Mesothelial cell of epicardium (in vitro differentiated cells): ENCODE data around the gene ARHGEF3. TPM values are rescaled to one million over a fixed set of nuclear protein-coding genes. Genes with fewer than 3 reads are reported as not detected.

ENCODE experiments used
- DNase-seq, 2 experiments: peaks; one replicate each; pipeline ENCODE4 v3.0.0; 2021; ENCODE audit warnings: low spot score in 2 of 2; ENCODE audit not compliant: unreplicated experiment in 2 of 2
- H3K27ac Mint-ChIP-seq: 2 replicates; pipeline ENCODE4 v1.8.0; 2021; ENCODE audit warnings: mixed read lengths
- H3K27me3 Mint-ChIP-seq: 2 replicates; pipeline ENCODE4 v1.8.0; 2021; ENCODE audit warnings: low read depth, mixed read lengths
- H3K36me3 Mint-ChIP-seq: 2 replicates; pipeline ENCODE4 v1.8.0; 2021; ENCODE audit warnings: mixed read lengths
- H3K4me1 Mint-ChIP-seq: 2 replicates; pipeline ENCODE4 v1.8.0; 2021; ENCODE audit warnings: mixed read lengths
- H3K4me3 Mint-ChIP-seq: 2 replicates; pipeline ENCODE4 v1.8.0; 2021; ENCODE audit warnings: mild to moderate bottlenecking, moderate library complexity, mixed read lengths
- H3K9me3 Mint-ChIP-seq: 2 replicates; pipeline ENCODE4 v1.8.0; 2021; ENCODE audit warnings: mixed read lengths
- CTCF ChIP-seq: fragments of 200-600 bp; sonication (generic); IDR thresholded peaks from one replicate; pipeline ENCODE4 v1.5.0; 2021; ENCODE audit warnings: antibody characterized with exemption; ENCODE audit not compliant: unreplicated experiment
- total RNA-seq: library from RNA; stranded (reverse); gene quantifications from 3 replicates; pipeline ENCODE4 v1.2.1, GENCODE V29; 2021

ARHGEF3 gene
- total RNA-seq, 1 donor from 2014 or later: 29.0 TPM

- Mint-ChIP-seq H3K36me3 (no peaks in the 10 kb centered on the region), H3K27ac (peak overlapping the region; percentile 68), H3K9me3 (no peaks in the 10 kb centered on the region), H3K4me3 (no peak overlapping the region), H3K4me1 (peaks cover 58% of the 10 kb centered on the region), H3K27me3 (no peaks in the 10 kb centered on the region)
- TF ChIP-seq CTCF: no peak
- no peak for DNase-seq
Observed at GRCh38 chr3:56781762-56782161, 20.0 kb downstream of the ARHGEF3 start.

- no peak overlapping the region for H3K4me3 Mint-ChIP-seq
Observed at GRCh38 chr3:56780936-56781335, 20.8 kb downstream of the ARHGEF3 start.

GRCh38 chr3:56778893-56779292 is 22.9 kb downstream of the ARHGEF3 start:
- H3K4me1 Mint-ChIP-seq: peaks cover 53% of the 10 kb centered on the region
- TF ChIP-seq CTCF: no peak
- H3K4me3 Mint-ChIP-seq: no peak overlapping the region
- H3K27me3 Mint-ChIP-seq: no peaks in the 10 kb centered on the region
- H3K27ac Mint-ChIP-seq: no peak overlapping the region
- no peaks in the 10 kb centered on the region for H3K9me3 Mint-ChIP-seq
- DNase-seq: no peak
- H3K36me3 Mint-ChIP-seq: no peaks in the 10 kb centered on the region

More at GRCh38 chr3:56780936-56781335, 20.8 kb downstream of the ARHGEF3 start:
- Mint-ChIP-seq H3K27me3 (no peaks in the 10 kb centered on the region), H3K27ac (no peak overlapping the region), H3K9me3 (no peaks in the 10 kb centered on the region), H3K4me1 (peaks cover 58% of the 10 kb centered on the region), H3K36me3 (no peaks in the 10 kb centered on the region)
- DNase-seq: no peak
- TF ChIP-seq CTCF: no peak

- Mint-ChIP-seq H3K4me1 (peaks cover 40% of the 10 kb centered on the region), H3K27ac (peak overlapping the region; percentile 82), H3K27me3 (no peaks in the 10 kb centered on the region), H3K9me3 (no peaks in the 10 kb centered on the region), H3K36me3 (peaks cover 14% of the 10 kb centered on the region), H3K4me3 (no peak overlapping the region)
- DNase-seq: no peak
- no peak for TF ChIP-seq CTCF
Observed at GRCh38 chr3:56776556-56776950, 25.2 kb downstream of the ARHGEF3 start.

- DNase-seq: no peak
- Mint-ChIP-seq H3K36me3 (peaks cover 20% of the 10 kb centered on the region), H3K27ac (peak overlapping the region; percentile 26), H3K4me3 (no peak overlapping the region), H3K9me3 (no peaks in the 10 kb centered on the region), H3K27me3 (no peaks in the 10 kb centered on the region), H3K4me1 (peaks cover 42% of the 10 kb centered on the region)
- TF ChIP-seq CTCF: no peak
Observed at GRCh38 chr3:56775838-56776555, 25.8 kb downstream of the ARHGEF3 start.
